Measurements from ENCODE around the gene MKNK2. TPM values are rescaled to one million over a fixed set of nuclear protein-coding genes. Genes with fewer than 3 reads are reported as not detected.

MKNK2 gene
- total and polyA plus RNA-seq, 2 of the 13 experiments (the other 11 are each of a cell fraction or from before 2014, with no cell fraction given) = 44.9 to 112 TPM

GRCh38 chr19:2096034-2096479, 45.0 kb upstream of the MKNK2 start, which contains the start of gene MOB3A (continued):
- TF ChIP-seq GABPB1 (CRISPR knock-in tag; IDR thresholded peaks at IDR 0.05) (peak; percentile 77), ZNF772 (CRISPR knock-in tag; IDR thresholded peaks at IDR 0.05) (peak; percentile 53; the same call in 1 of the 2 replicates), SKIL (CRISPR knock-in tag; IDR thresholded peaks at IDR 0.05; ENCODE audit: borderline replicate concordance) (no peak), IRX3 (CRISPR knock-in tag; IDR thresholded peaks at IDR 0.05; ENCODE audit: borderline replicate concordance, low read depth) (0 out of 2 replicates have a peak, but pooled peaks have one; percentile 79), ZNF232 (CRISPR knock-in tag; IDR thresholded peaks at IDR 0.05; ENCODE audit: borderline replicate concordance) (no peak; the same call in 1 of the 2 replicates), MBNL3 (CRISPR knock-in tag; conservative IDR thresholded peaks at IDR 0.05) (no peak), ZBTB39 (CRISPR knock-in tag; IDR thresholded peaks at IDR 0.05) (no peak), KLF6 (CRISPR knock-in tag; IDR thresholded peaks at IDR 0.05) (peak; percentile 73; the same call in 1 of the 2 replicates), MED8 (CRISPR knock-in tag; IDR thresholded peaks at IDR 0.05; ENCODE audit: insufficient replicate concordance) (peak; percentile 78), MIER3 (CRISPR knock-in tag; IDR thresholded peaks at IDR 0.05; ENCODE audit: borderline replicate concordance) (no peak), ZNF430 (CRISPR knock-in tag; IDR thresholded peaks at IDR 0.05) (peak; percentile 84), ZNF766 (CRISPR knock-in tag; IDR thresholded peaks at IDR 0.05; ENCODE audit: borderline replicate concordance) (no peak), ZNF781 (CRISPR knock-in tag; IDR thresholded peaks at IDR 0.05; ENCODE audit: borderline replicate concordance, not compliant biosample characterization) (no peak), WIZ (CRISPR knock-in tag; IDR thresholded peaks at IDR 0.05) (0 out of 2 replicates have a peak, but pooled peaks have one; percentile 58), ZSCAN31 (CRISPR knock-in tag; IDR thresholded peaks at IDR 0.05; ENCODE audit: low read depth) (peak; percentile 80; the same call in 1 of the 2 replicates), CBX2 (IDR thresholded peaks at IDR 0.05; ENCODE audit: low read depth, low read length) (no peak), CBX2 (CRISPR knock-in tag; IDR thresholded peaks at IDR 0.05; ENCODE audit: low read depth) (no peak), ZNF576 (CRISPR knock-in tag; IDR thresholded peaks at IDR 0.05) (no peak), SRY (CRISPR knock-in tag; IDR thresholded peaks at IDR 0.05) (peak; percentile 24; the same call in 1 of the 2 replicates)
- TF ChIP-seq, protein P1, sequence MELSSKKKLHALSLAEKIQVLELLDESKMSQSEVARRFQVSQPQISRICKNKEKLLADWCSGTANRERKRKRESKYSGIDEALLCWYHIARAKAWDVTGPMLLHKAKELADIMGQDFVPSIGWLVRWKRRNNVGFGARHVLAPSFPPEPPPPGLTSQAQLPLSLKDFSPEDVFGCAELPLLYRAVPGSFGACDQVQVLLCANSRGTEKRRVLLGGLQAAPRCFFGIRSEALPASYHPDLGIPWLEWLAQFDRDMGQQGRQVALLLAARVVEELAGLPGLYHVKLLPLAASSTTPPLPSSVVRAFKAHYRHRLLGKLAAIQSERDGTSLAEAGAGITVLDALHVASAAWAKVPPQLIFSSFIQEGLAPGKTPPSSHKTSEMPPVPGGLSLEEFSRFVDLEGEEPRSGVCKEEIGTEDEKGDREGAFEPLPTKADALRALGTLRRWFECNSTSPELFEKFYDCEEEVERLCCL (CRISPR knock-in tag; IDR thresholded peaks at IDR 0.05; ENCODE audit: borderline replicate concordance) = no peak
- TF ChIP-seq, protein P2, sequence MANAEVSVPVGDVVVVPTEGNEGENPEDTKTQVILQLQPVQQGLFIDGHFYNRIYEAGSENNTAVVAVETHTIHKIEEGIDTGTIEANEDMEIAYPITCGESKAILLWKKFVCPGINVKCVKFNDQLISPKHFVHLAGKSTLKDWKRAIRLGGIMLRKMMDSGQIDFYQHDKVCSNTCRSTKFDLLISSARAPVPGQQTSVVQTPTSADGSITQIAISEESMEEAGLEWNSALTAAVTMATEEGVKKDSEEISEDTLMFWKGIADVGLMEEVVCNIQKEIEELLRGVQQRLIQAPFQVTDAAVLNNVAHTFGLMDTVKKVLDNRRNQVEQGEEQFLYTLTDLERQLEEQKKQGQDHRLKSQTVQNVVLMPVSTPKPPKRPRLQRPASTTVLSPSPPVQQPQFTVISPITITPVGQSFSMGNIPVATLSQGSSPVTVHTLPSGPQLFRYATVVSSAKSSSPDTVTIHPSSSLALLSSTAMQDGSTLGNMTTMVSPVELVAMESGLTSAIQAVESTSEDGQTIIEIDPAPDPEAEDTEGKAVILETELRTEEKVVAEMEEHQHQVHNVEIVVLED (CRISPR knock-in tag; IDR thresholded peaks at IDR 0.05; ENCODE audit: borderline replicate concordance) = peak; percentile 85

All from HepG2 (cell line).